AG04449 (cell line): Measurements from ENCODE around the gene RAP1GAP.

Experiments
- CTCF ChIA-PET: fragments of 350-600 bp; formaldehyde crosslinking; extraction: SDS; loops from one replicate; lab custom pipeline; 2021; ENCODE audit warnings: antibody characterized with exemption; lab: Yijun Ruan, JAX
- POLR2A ChIA-PET: fragments of 400-600, 350-600 bp; formaldehyde crosslinking; extraction: SDS; loops from one replicate; lab custom pipeline; 2020; ENCODE audit warnings: antibody characterized with exemption, inconsistent platforms; lab: Yijun Ruan, JAX
- DNase-seq: peaks from one replicate; pipeline ENCODE4 v3.0.0-alpha.2; 2010; ENCODE audit warnings: low read depth, low spot score
- H3K4me3 ChIP-seq: 2 replicates; pipeline ENCODE4 v1.5.1; 2011; ENCODE audit warnings: low read depth, mild to moderate bottlenecking, control low read depth, low read length
- CTCF ChIP-seq: IDR thresholded peaks from one replicate; pipeline ENCODE4 v1.5.1; 2011; ENCODE audit warnings: mild to moderate bottlenecking, moderate library complexity, low read length, control low read depth, inconsistent platforms; ENCODE audit not compliant: insufficient read depth; ENCODE audit errors: missing control alignments

Gene RAP1GAP

GRCh38 chr1:21659924-21660326 is 9.2 kb downstream of the RAP1GAP start:
- CTCF ChIA-PET = interaction anchor here (0.6 to 10.3 kb wide), 16 partner anchors 8 to 427 kb away, joined by 3 to 116 read pairs (median 5); partner anchors contain the start of gene RAP1GAP
- no peak overlapping the region for H3K4me3 ChIP-seq
- TF ChIP-seq CTCF = no peak

GRCh38 chr1:21659099-21659923 is 9.8 kb downstream of the RAP1GAP start:
- ChIA-PET CTCF (interaction anchor here (0.7 to 10.3 kb wide), 15 partner anchors 8 to 441 kb away, joined by 3 to 116 read pairs (median 6); no protein-coding TSS in a partner anchor), POLR2A (no interaction called here)
- DNase-seq = no peak
- TF ChIP-seq CTCF = peak; percentile 96
- no peak overlapping the region for H3K4me3 ChIP-seq

More at GRCh38 chr1:21659924-21660326, 9.2 kb downstream of the RAP1GAP start:
- no peak for DNase-seq
- POLR2A ChIA-PET = no interaction called here

- H3K4me3 ChIP-seq = no peak overlapping the region
- no peak for DNase-seq
- no peak for TF ChIP-seq CTCF
- POLR2A ChIA-PET = no interaction called here
- CTCF ChIA-PET = interaction anchor here (0.5 to 10.3 kb wide), 10 partner anchors 8 to 439 kb away, joined by 3 to 116 read pairs (median 4); no protein-coding TSS in a partner anchor
Observed at GRCh38 chr1:21657456-21658190, 11.5 kb downstream of the RAP1GAP start.

- TF ChIP-seq CTCF = no peak
- no peak overlapping the region for H3K4me3 ChIP-seq
- ChIA-PET POLR2A (no interaction called here), CTCF (interaction anchor here (0.7 to 10.3 kb wide), 3 partner anchors 9 to 284 kb away, joined by 3 to 116 read pairs (median 4); no protein-coding TSS in a partner anchor)
- no peak for DNase-seq
Observed at GRCh38 chr1:21655748-21656147, 13.4 kb downstream of the RAP1GAP start.

GRCh38 chr1:21655259-21655658 is 13.9 kb downstream of the RAP1GAP start:
- POLR2A ChIA-PET = no interaction called here
- no peak overlapping the region for H3K4me3 ChIP-seq
- CTCF ChIA-PET = interaction anchor here (1.2 to 10.3 kb wide), 2 partner anchors 9 to 284 kb away, joined by 4 to 116 read pairs; no protein-coding TSS in a partner anchor
- TF ChIP-seq CTCF = no peak
- no peak for DNase-seq

GRCh38 chr1:21654209-21654608 is 14.9 kb downstream of the RAP1GAP start:
- no peak for DNase-seq
- H3K4me3 ChIP-seq = no peak overlapping the region
- ChIA-PET CTCF (interaction anchor here (10.3 kb wide), 1 partner anchor 283 kb away, joined by 116 read pairs; no protein-coding TSS in a partner anchor), POLR2A (no interaction called here)
- no peak for TF ChIP-seq CTCF
